ENCODE data around the gene GRIN2B. TPM values are rescaled to one million over a fixed set of nuclear protein-coding genes. Genes with fewer than 3 reads are reported as not detected.
A peak's percentile ranks its signal among the peaks of the same experiment; 100 is the strongest.

Gene GRIN2B
- total and polyA plus RNA-seq, 2 donors (not counting 3 experiments of a cell fraction or from before 2014, with no cell fraction given) = not detected

DNA sequence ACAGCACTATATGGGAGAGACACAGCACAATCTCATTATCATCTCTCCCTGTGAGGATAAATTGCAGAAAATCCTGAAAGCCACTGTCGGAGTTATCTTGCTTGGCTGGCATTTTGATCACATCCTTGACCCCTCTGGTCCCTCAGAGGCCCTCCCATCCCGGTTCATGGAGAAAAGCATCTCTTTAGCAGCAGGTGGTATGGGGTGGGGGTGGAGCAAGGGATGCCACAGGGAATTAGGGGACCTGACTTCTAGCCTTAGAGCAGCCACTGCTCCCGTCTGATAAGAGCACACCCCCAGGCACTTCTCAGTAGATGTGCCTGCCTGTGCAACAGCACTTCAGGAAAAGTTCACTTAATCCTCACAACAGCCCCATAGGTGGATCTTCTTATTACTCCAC lies 38.6 kb downstream of the GRIN2B start:
- no peaks in the 10 kb centered on the region for H3K4me1 ChIP-seq (ENCODE audit: control insufficient read depth, extremely low read depth, insufficient read depth, low read length)
- no peaks in the 10 kb centered on the region for H3K36me3 ChIP-seq (ENCODE audit: control insufficient read depth in 2 of 2, extremely low read depth in 1 of 2, insufficient read depth in 2 of 2, low read length in 2 of 2)
- dilution Hi-C loops (cut with MboI; ENCODE audit: extremely low pct_ligation_motif_present, low sequenced_read_pairs) (no loop called here), intact Hi-C loops (cut with micrococcal nuclease) (no loop called here)
- CTCF ChIA-PET = no interaction called here
- H2AFZ ChIP-seq (ENCODE audit: low read depth, low read length) = no peak overlapping the region
- H3K4me3 ChIP-seq (replicated peaks in 1 of 3; ENCODE audit: insufficient read depth in 1 of 3, low read depth in 1 of 3, low read length in 3 of 3) = no peak overlapping the region
- H3K27me3 ChIP-seq (ENCODE audit: control insufficient read depth in 2 of 2, insufficient read depth in 2 of 2, low read length in 2 of 2) = no peaks in the 10 kb centered on the region
- H3K9me3 ChIP-seq (replicated peaks; ENCODE audit: control insufficient read depth, insufficient read depth, low read length) = no peaks in the 10 kb centered on the region
- H3K9me1 ChIP-seq (replicated peaks; ENCODE audit: control insufficient read depth, extremely low read depth, insufficient read depth, low read length) = no peaks in the 10 kb centered on the region
- H4K20me1 ChIP-seq (replicated peaks; ENCODE audit: control insufficient read depth, extremely low read depth, insufficient read depth, low read length) = no peaks in the 10 kb centered on the region
- POLR2A ChIA-PET = no interaction called here
- H3K79me2 ChIP-seq (ENCODE audit: control insufficient read depth, insufficient read depth, low read length) = no peaks in the 10 kb centered on the region
- no peak overlapping the region for H3K27ac ChIP-seq (ENCODE audit: insufficient read depth, low read depth, low read length)
- H3K9ac ChIP-seq (replicated peaks; ENCODE audit: extremely low read depth, insufficient read depth, low read length) = no peak overlapping the region
- DNase-seq (ENCODE audit: low read depth, low spot score) = no peak
- no peak for FAIRE-seq
- BruUV-seq (replicated peaks) = no TSS peak
- no peak overlapping the region for H3K4me2 ChIP-seq (ENCODE audit: insufficient read depth, low read length)
- TF ChIP-seq, protein P1, sequence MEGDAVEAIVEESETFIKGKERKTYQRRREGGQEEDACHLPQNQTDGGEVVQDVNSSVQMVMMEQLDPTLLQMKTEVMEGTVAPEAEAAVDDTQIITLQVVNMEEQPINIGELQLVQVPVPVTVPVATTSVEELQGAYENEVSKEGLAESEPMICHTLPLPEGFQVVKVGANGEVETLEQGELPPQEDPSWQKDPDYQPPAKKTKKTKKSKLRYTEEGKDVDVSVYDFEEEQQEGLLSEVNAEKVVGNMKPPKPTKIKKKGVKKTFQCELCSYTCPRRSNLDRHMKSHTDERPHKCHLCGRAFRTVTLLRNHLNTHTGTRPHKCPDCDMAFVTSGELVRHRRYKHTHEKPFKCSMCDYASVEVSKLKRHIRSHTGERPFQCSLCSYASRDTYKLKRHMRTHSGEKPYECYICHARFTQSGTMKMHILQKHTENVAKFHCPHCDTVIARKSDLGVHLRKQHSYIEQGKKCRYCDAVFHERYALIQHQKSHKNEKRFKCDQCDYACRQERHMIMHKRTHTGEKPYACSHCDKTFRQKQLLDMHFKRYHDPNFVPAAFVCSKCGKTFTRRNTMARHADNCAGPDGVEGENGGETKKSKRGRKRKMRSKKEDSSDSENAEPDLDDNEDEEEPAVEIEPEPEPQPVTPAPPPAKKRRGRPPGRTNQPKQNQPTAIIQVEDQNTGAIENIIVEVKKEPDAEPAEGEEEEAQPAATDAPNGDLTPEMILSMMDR (IDR thresholded peaks at IDR 0.05; ENCODE audit: extremely low read depth in 1 of 2, insufficient read depth in 1 of 2, low read depth in 1 of 2, low read length in 2 of 2) = no peak
- TF ChIP-seq EZH2 (IDR thresholded peaks at IDR 0.05; ENCODE audit: borderline replicate concordance, low read depth, low read length, severe bottlenecking) = no peak

- POLR2A ChIA-PET = no interaction called here
- BruUV-seq (replicated peaks) = no TSS peak
- intact Hi-C loops (cut with micrococcal nuclease) = no loop called here
Measured at GRCh38 chr12:13941258-13942249, 39.8 kb downstream of the GRIN2B start.

More at GRCh38 chr12:13941258-13942249, 39.8 kb downstream of the GRIN2B start:
- Histone ChIP-seq H4K20me1 (replicated peaks; ENCODE audit: control insufficient read depth, extremely low read depth, insufficient read depth, low read length) (no peaks in the 10 kb centered on the region), H3K4me3 (replicated peaks in 1 of 3; ENCODE audit: insufficient read depth in 1 of 3, low read depth in 1 of 3, low read length in 3 of 3) (no peak overlapping the region), H3K79me2 (ENCODE audit: control insufficient read depth, insufficient read depth, low read length) (no peaks in the 10 kb centered on the region), H3K4me2 (ENCODE audit: insufficient read depth, low read length) (no peak overlapping the region), H3K36me3 (ENCODE audit: control insufficient read depth in 2 of 2, extremely low read depth in 1 of 2, insufficient read depth in 2 of 2, low read length in 2 of 2) (no peaks in the 10 kb centered on the region), H3K9me1 (replicated peaks; ENCODE audit: control insufficient read depth, extremely low read depth, insufficient read depth, low read length) (no peaks in the 10 kb centered on the region), H3K9me3 (replicated peaks; ENCODE audit: control insufficient read depth, insufficient read depth, low read length) (no peaks in the 10 kb centered on the region), H3K27me3 (ENCODE audit: control insufficient read depth in 2 of 2, insufficient read depth in 2 of 2, low read length in 2 of 2) (no peaks in the 10 kb centered on the region), H3K4me1 (ENCODE audit: control insufficient read depth, extremely low read depth, insufficient read depth, low read length) (no peaks in the 10 kb centered on the region), H3K9ac (replicated peaks; ENCODE audit: extremely low read depth, insufficient read depth, low read length) (no peak overlapping the region), H3K27ac (ENCODE audit: insufficient read depth, low read depth, low read length) (no peak overlapping the region), H2AFZ (ENCODE audit: low read depth, low read length) (no peak overlapping the region)
- CTCF ChIA-PET = no interaction called here
- FAIRE-seq (no peak), DNase-seq (ENCODE audit: low read depth, low spot score) (peak; percentile 1)
- dilution Hi-C loops (cut with MboI; ENCODE audit: extremely low pct_ligation_motif_present, low sequenced_read_pairs) = no loop called here
- TF ChIP-seq FOS (IDR thresholded peaks at IDR 0.05; ENCODE audit: borderline replicate concordance, insufficient read depth, low read length) (no peak), POLR2A (IDR thresholded peaks at IDR 0.05; ENCODE audit: low read depth, low read length) (no peak), EZH2 (IDR thresholded peaks at IDR 0.05; ENCODE audit: borderline replicate concordance, low read depth, low read length, severe bottlenecking) (no peak), JUN (IDR thresholded peaks at IDR 0.05; ENCODE audit: borderline replicate concordance, insufficient read depth, insufficient read length, low read depth) (no peak), MYC (IDR thresholded peaks at IDR 0.05; ENCODE audit: low read depth, low read length) (no peak), POLR2AphosphoS5 (IDR thresholded peaks at IDR 0.05; ENCODE audit: insufficient read depth, low read depth, low read length) (no peak), GATA2 (IDR thresholded peaks at IDR 0.05; ENCODE audit: insufficient read depth, insufficient read length, low read depth, low read length) (no peak)
- TF ChIP-seq, protein P2, sequence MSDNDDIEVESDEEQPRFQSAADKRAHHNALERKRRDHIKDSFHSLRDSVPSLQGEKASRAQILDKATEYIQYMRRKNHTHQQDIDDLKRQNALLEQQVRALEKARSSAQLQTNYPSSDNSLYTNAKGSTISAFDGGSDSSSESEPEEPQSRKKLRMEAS (IDR thresholded peaks at IDR 0.05; ENCODE audit: insufficient read depth, insufficient read length) = no peak
- TF ChIP-seq, protein P1 (IDR thresholded peaks at IDR 0.05; ENCODE audit: extremely low read depth in 1 of 2, insufficient read depth in 1 of 2, low read depth in 1 of 2, low read length in 2 of 2) = no peak
